Mammary epithelial cell (primary cell): ENCODE results near the gene PRRC1.

Experiments
- EZH2 ChIP-seq: IDR thresholded peaks from 2 replicates; pipeline ENCODE4 v1.6.1; 2012; ENCODE audit warnings: low read length, inconsistent platforms, borderline replicate concordance
- TF ChIP-seq, protein P1 (sequence below), 2 donors: IDR thresholded peaks in 1 of 2; conservative IDR thresholded peaks in 1 of 2; 2 replicates each; pipeline ENCODE4 v1.5.1; 2011 to 2012; ENCODE audit warnings: inconsistent platforms in 2 of 2, low read length in 2 of 2, mild to moderate bottlenecking in 2 of 2, control low read depth in 1 of 2, low read depth in 1 of 2; ENCODE audit not compliant: insufficient read depth in 1 of 2; ENCODE audit errors: extremely low read depth in 1 of 2

DNA sequence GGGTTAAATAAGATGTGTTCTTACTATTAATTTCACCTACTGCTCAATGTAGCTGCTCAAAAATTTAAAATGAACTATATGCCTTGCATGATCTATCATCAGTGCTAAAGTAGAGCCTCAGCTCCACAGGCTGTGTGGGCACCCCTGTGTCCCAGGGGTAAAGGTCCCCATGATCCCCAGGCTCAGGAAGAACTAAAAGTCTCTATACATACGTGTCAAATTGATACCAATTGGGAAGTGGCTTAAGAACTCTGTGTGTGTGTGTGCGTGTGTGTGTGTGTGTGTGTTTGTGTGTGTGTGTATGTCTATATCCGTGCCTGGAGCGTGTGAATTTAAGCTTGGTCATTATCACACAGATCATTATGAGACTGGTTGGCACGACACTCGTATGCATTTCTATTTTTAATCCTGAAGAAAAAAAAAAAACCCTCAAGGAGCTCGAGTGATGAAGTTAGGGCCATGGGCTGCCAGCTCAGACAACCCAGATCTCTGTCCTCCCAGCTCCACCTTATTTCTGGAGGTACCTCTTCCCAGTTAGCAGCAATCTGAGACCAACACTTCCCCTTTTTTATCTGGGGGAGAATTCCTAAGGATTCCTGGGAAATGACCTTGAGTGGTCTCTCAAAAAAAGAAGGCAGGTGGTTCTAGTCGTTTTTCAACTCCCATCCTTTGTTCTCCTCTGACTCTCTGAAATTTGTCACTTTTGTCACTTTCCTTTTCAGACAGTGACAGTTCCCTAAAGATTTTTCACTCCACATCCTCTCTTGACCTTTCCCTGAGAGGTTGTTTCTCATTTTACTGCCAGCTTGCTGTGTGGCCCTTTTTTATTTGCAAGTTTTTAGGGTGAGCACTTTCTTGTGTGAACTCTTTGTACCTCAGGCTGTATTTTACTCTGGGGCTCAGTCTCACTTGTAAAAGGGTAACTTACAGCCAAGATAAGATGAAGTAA lies 85.7 kb downstream of the PRRC1 start:
- TF ChIP-seq EZH2, result no peak
- TF ChIP-seq, protein P1, sequence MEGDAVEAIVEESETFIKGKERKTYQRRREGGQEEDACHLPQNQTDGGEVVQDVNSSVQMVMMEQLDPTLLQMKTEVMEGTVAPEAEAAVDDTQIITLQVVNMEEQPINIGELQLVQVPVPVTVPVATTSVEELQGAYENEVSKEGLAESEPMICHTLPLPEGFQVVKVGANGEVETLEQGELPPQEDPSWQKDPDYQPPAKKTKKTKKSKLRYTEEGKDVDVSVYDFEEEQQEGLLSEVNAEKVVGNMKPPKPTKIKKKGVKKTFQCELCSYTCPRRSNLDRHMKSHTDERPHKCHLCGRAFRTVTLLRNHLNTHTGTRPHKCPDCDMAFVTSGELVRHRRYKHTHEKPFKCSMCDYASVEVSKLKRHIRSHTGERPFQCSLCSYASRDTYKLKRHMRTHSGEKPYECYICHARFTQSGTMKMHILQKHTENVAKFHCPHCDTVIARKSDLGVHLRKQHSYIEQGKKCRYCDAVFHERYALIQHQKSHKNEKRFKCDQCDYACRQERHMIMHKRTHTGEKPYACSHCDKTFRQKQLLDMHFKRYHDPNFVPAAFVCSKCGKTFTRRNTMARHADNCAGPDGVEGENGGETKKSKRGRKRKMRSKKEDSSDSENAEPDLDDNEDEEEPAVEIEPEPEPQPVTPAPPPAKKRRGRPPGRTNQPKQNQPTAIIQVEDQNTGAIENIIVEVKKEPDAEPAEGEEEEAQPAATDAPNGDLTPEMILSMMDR (conservative IDR thresholded peaks at IDR 0.05 in 1 of 2, IDR thresholded peaks at IDR 0.05 in 1 of 2; ENCODE audit: extremely low read depth in 1 of 2, insufficient read depth in 1 of 2, low read depth in 1 of 2, low read length in 2 of 2), result no peak
